ENCODE data around the gene TBX4. TPM values are rescaled to one million over a fixed set of nuclear protein-coding genes. Genes with fewer than 3 reads are reported as not detected.
A peak's percentile ranks its signal among the peaks of the same experiment; 100 is the strongest.

TBX4 gene
- polyA plus RNA-seq, 3 donors = not detected

DNA sequence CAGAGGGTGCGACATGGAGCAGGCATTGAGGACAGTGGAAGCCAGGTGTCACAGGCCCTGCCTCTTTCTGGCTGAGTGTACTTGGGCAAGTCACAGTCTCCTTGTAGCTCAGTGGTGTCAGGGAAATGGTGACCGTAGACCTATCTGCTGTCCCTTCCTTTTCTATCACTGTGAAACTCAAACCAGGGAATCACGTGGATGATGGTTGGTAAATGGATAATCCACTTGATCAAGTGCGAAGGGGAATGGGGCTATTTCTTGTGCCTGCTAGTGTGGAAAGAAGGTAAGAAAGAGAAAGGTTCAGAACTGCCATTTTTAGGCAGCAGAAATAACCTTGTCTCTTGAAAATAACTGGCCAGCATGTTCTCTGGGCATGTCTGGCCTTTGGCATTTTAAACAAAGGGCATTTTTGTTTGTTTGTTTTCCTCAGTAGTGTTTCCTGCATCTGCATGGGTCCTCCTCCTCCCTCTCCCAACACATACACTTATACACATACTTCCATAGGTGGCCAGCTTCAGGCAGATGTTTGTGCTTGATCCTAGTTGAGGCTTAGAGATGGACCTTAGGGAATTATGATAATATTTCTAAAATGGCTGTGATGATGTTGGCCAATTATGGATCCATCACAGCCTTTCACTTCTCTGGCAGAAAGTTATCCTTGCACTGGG, 7.1 kb downstream of the TBX4 start:
- no peak overlapping the region for H3K27ac ChIP-seq (ENCODE audit: low read depth in 1 of 2, low read length in 2 of 2)
- peaks cover 78 to 98% of the 10 kb centered on the region in 2 donors for H3K27me3 ChIP-seq (ENCODE audit: control insufficient read depth in 2 of 2, insufficient read depth in 2 of 2, low read length in 2 of 2)
- TF ChIP-seq, protein P1, sequence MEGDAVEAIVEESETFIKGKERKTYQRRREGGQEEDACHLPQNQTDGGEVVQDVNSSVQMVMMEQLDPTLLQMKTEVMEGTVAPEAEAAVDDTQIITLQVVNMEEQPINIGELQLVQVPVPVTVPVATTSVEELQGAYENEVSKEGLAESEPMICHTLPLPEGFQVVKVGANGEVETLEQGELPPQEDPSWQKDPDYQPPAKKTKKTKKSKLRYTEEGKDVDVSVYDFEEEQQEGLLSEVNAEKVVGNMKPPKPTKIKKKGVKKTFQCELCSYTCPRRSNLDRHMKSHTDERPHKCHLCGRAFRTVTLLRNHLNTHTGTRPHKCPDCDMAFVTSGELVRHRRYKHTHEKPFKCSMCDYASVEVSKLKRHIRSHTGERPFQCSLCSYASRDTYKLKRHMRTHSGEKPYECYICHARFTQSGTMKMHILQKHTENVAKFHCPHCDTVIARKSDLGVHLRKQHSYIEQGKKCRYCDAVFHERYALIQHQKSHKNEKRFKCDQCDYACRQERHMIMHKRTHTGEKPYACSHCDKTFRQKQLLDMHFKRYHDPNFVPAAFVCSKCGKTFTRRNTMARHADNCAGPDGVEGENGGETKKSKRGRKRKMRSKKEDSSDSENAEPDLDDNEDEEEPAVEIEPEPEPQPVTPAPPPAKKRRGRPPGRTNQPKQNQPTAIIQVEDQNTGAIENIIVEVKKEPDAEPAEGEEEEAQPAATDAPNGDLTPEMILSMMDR (IDR thresholded peaks at IDR 0.05) = no peak
- Mint-ChIP-seq H3K4me3 (peak overlapping the region in 1 of 2 donors; percentile 79), H3K4me1 (peaks cover 31% of the 10 kb centered on the region), H3K27ac (no peak overlapping the region), H3K9me3 (peaks cover 0 to 33% (median 14%) of the 10 kb centered on the region in 7 donors), H3K36me3 (peaks cover 3 to 13% of the 10 kb centered on the region in 2 donors), H3K27me3 (ENCODE audit: low read depth in 3 of 3) (peaks cover 87 to 96% (median 91%) of the 10 kb centered on the region in 3 donors)
- H3K4me3 ChIP-seq (replicated peaks in 1 of 3; ENCODE audit: low read depth in 2 of 3, low read length in 3 of 3) = no peak overlapping the region
- intact Hi-C loops (cut with micrococcal nuclease) = no loop called here
- peaks cover 6 to 45% of the 10 kb centered on the region in 2 donors for H3K9me3 ChIP-seq (replicated peaks in 1 of 2; ENCODE audit: control insufficient read depth in 1 of 2, insufficient read depth in 1 of 2, low read length in 2 of 2)
- no peaks in the 10 kb centered on the region for H4K20me1 ChIP-seq (ENCODE audit: insufficient read depth, low read length)
- no peak overlapping the region for H2AFZ ChIP-seq (ENCODE audit: insufficient read depth, low read depth, low read length, poor library complexity, severe bottlenecking)
- WGBS (ENCODE audit: insufficient coverage) = 53% methylated on average over 2 of the region's 4 CpGs
- no peak overlapping the region for H3K9ac ChIP-seq (ENCODE audit: insufficient read depth, low read length, poor library complexity, severe bottlenecking)
- peaks cover 0 to 8% of the 10 kb centered on the region in 2 donors for H3K4me1 ChIP-seq (ENCODE audit: control insufficient read depth in 1 of 2, insufficient read depth in 2 of 2, low read length in 2 of 2)
- H3K4me2 ChIP-seq (replicated peaks; ENCODE audit: extremely low read depth, low read length, poor library complexity, severe bottlenecking) = no peak overlapping the region
- DNase-seq = no peak
- no peaks in the 10 kb centered on the region for H3K79me2 ChIP-seq (ENCODE audit: insufficient read depth, low read length)
- no peaks in the 10 kb centered on the region for H3K36me3 ChIP-seq (replicated peaks in 1 of 2; ENCODE audit: control insufficient read depth in 1 of 2, insufficient read depth in 2 of 2, low read length in 2 of 2)

DNA sequence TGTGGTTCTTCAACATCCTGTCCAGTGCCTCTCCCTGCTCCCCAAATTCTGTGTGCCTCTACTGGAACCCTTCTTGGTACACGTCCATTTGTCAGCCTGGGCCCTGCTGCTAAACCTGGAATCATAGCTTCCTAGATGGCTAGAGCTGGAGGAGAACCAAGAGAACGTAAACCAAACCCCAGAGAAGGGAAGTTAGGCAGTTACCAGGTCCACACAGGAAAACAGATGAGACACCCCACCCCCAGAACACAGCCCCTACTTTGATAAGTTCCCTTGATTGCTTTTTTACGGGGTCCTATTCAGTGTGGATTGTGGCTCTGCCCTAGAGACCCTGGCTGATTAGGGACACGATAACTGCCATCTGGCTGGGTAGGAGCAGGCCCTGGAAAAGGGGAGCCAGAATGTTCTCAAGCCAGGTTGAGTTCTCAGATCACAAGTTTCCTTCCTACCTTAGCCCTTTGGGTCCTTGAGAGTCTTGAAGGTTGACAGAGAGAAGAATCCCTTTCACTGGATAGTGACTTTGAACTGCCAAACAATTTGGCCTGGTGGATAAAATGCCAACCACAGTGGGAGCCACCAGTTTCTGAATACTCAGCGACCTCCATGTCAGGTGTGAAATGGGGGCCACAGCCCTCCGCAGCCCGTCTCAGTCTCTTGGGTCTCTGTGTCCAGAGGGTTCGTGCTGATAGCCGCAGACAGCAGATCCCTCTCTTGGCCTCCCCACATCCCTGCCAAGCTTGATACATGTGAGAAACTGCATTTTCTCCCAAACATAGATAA, 7.9 kb downstream of the TBX4 start:
- Histone ChIP-seq H2AFZ (ENCODE audit: insufficient read depth, low read depth, low read length, poor library complexity, severe bottlenecking) (no peak overlapping the region), H3K4me2 (replicated peaks; ENCODE audit: extremely low read depth, low read length, poor library complexity, severe bottlenecking) (no peak overlapping the region), H3K9me3 (replicated peaks in 1 of 2; ENCODE audit: control insufficient read depth in 1 of 2, insufficient read depth in 1 of 2, low read length in 2 of 2) (peaks cover 6 to 38% of the 10 kb centered on the region in 2 donors), H3K9ac (ENCODE audit: insufficient read depth, low read length, poor library complexity, severe bottlenecking) (no peak overlapping the region), H3K4me1 (ENCODE audit: control insufficient read depth in 1 of 2, insufficient read depth in 2 of 2, low read length in 2 of 2) (peaks cover 0 to 4% of the 10 kb centered on the region in 2 donors), H3K79me2 (ENCODE audit: insufficient read depth, low read length) (no peaks in the 10 kb centered on the region), H3K27me3 (ENCODE audit: control insufficient read depth in 2 of 2, insufficient read depth in 2 of 2, low read length in 2 of 2) (peaks cover 69 to 92% of the 10 kb centered on the region in 2 donors), H3K36me3 (replicated peaks in 1 of 2; ENCODE audit: control insufficient read depth in 1 of 2, insufficient read depth in 2 of 2, low read length in 2 of 2) (no peaks in the 10 kb centered on the region), H3K27ac (ENCODE audit: low read depth in 1 of 2, low read length in 2 of 2) (no peak overlapping the region), H3K4me3 (replicated peaks in 1 of 3; ENCODE audit: low read depth in 2 of 3, low read length in 3 of 3) (no peak overlapping the region), H4K20me1 (ENCODE audit: insufficient read depth, low read length) (no peaks in the 10 kb centered on the region)
- Mint-ChIP-seq H3K4me3 (peak overlapping the region in 1 of 2 donors; percentile 69), H3K36me3 (peaks cover 3 to 13% of the 10 kb centered on the region in 2 donors), H3K4me1 (peaks cover 32% of the 10 kb centered on the region), H3K27me3 (ENCODE audit: low read depth in 3 of 3) (peaks cover 82 to 91% (median 83%) of the 10 kb centered on the region in 3 donors), H3K9me3 (peaks cover 0 to 33% (median 12%) of the 10 kb centered on the region in 7 donors), H3K27ac (no peak overlapping the region)
- DNase-seq = no peak
- intact Hi-C loops (cut with micrococcal nuclease) = no loop called here
- 25% methylated on average over 7 of the region's 9 CpGs for WGBS (ENCODE audit: insufficient coverage)
- TF ChIP-seq, protein P1 (IDR thresholded peaks at IDR 0.05) = no peak
